ENCODE data around the gene CASP8.

- no peak for TF ChIP-seq CTCF (IDR thresholded peaks at IDR 0.05)
- TF ChIP-seq POLR2AphosphoS5 (IDR thresholded peaks at IDR 0.05) = no peak
- TF ChIP-seq POLR2A (IDR thresholded peaks at IDR 0.05) = no peak
- no peak for TF ChIP-seq EP300 (IDR thresholded peaks at IDR 0.05)
Observed at GRCh38 chr2:201257381-201257955, 2.9 kb upstream of the CASP8 start.
